ENCODE data around the gene KREMEN2.

DNA sequence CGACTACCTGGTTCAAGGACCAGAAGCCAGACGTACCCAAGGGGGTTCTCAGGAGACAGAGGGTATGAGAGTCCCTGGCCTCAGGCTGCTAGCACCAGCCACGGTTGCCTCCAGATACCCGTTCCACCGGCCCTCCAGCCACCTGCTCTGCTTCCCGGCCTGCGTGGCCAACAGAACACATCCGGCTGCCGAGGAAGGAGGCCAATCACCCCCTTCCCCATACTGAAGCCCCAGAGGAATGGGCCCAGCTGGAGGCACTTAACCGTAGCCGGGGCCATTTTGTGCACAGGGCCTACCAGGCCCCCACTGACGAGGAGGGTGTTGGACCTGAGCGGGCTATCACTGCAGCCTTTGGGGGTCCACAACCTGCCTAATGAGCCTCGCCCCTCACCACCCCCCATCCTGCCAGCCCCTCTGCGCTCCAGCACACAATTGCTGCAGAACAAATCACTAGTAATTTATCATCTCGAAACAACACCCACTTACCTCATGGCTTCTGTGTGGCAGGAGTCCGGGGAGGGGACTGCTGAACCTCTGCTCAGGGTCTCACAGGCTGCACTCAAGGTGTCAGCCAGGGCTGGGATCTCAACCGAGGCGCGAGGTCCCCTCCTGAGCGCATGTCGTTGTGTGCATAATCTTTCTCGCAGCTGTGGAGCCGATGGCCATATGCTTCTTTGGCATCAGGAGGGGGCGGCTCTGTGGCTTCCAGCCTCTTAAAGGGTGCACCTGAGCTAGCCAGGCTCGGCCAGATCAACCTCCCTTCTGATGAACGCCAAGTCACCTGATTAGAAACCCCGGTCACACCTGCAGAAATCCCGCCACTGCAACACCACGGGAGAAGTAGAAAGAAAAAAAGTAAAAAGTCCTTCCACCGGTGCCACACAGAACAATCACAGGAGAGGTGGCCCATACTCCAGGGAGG lies 10.1 kb upstream of the KREMEN2 start:
- TF ChIP-seq CTCF (conservative IDR thresholded peaks at IDR 0.05) (no peak), EZH2 (IDR thresholded peaks at IDR 0.05; ENCODE audit: low read depth) (no peak)

Measured in PC-9 (cell line).